GM21360 (cell line): ENCODE data around the gene C10orf143.
A peak's percentile ranks its signal among the peaks of the same experiment; 100 is the strongest.
"Not testable (repeated sequence)": the region's sequence is repeated elsewhere in the genome, so short reads cannot be mapped to it uniquely, and the experiment has no call there.

Source experiments
- ATAC-seq: cut with Tn5 transposase; IDR thresholded peaks from one replicate; pipeline ENCODE4 v1.9.1; 2021; ENCODE audit warnings: mild to moderate bottlenecking, moderate library complexity; ENCODE audit not compliant: unreplicated experiment

C10orf143 gene

GRCh38 chr10:130110246-130111112, at the start of gene C10orf143:
C10orf143 (minus strand) TSS chr10:130110830; CDS start chr10:130110772, 58 bp downstream.
- ATAC-seq, result peak; percentile 79

GRCh38 chr10:130159192-130159794, 48.7 kb upstream of the C10orf143 start:
- ATAC-seq, result no peak

GRCh38 chr10:130146042-130146441, 35.4 kb upstream of the C10orf143 start:
- ATAC-seq, result no peak

- peak; percentile 89 for ATAC-seq
Observed at GRCh38 chr10:130141878-130142277, 31.2 kb upstream of the C10orf143 start.

- peak; percentile 35 for ATAC-seq
Observed at GRCh38 chr10:130141460-130141859, 30.8 kb upstream of the C10orf143 start.

- ATAC-seq, result no peak
Observed at GRCh38 chr10:130141038-130141437, 30.4 kb upstream of the C10orf143 start.

- ATAC-seq, result no peak
Observed at GRCh38 chr10:130140425-130140824, 29.8 kb upstream of the C10orf143 start.

- no peak for ATAC-seq
Observed at GRCh38 chr10:130138479-130138866, 27.8 kb upstream of the C10orf143 start.

- no peak for ATAC-seq
Observed at GRCh38 chr10:130137659-130138478, 27.2 kb upstream of the C10orf143 start.

GRCh38 chr10:130137090-130137448, 26.4 kb upstream of the C10orf143 start:
- ATAC-seq, result no peak

GRCh38 chr10:130136226-130137089, 25.8 kb upstream of the C10orf143 start, which contains the start of gene GLRX3:
GLRX3 (plus strand) TSS chr10:130136391; CDS start chr10:130136421, 30 bp downstream.
- ATAC-seq, result peak; percentile 74

GRCh38 chr10:130135676-130136225, 25.1 kb upstream of the C10orf143 start:
- ATAC-seq, result no peak

- ATAC-seq, result no peak
Observed at GRCh38 chr10:130128922-130129321, 18.3 kb upstream of the C10orf143 start.

GRCh38 chr10:130128062-130128781, 17.6 kb upstream of the C10orf143 start:
- ATAC-seq, result no peak

GRCh38 chr10:130127364-130128061, 16.9 kb upstream of the C10orf143 start:
- ATAC-seq, result peak; percentile 95

- no peak for ATAC-seq
Observed at GRCh38 chr10:130121486-130122079, 11.0 kb upstream of the C10orf143 start.

GRCh38 chr10:130117535-130117934, 6.9 kb upstream of the C10orf143 start:
- ATAC-seq, result not testable (repeated sequence)

- not testable (repeated sequence) for ATAC-seq
Observed at GRCh38 chr10:130116942-130117341, 6.3 kb upstream of the C10orf143 start.
